Activated T-cell treated with anti-CD3 and anti-CD28 coated beads, Interleukin-2, amount 50 U/mL, for 48 hours (primary cell): ENCODE measurements around the gene AP3B2.

Experiments used
- DNase-seq, 2 experiments: peaks; one replicate each; pipeline ENCODE4 v3.0.0-alpha.2; 2020

AP3B2 gene

DNA sequence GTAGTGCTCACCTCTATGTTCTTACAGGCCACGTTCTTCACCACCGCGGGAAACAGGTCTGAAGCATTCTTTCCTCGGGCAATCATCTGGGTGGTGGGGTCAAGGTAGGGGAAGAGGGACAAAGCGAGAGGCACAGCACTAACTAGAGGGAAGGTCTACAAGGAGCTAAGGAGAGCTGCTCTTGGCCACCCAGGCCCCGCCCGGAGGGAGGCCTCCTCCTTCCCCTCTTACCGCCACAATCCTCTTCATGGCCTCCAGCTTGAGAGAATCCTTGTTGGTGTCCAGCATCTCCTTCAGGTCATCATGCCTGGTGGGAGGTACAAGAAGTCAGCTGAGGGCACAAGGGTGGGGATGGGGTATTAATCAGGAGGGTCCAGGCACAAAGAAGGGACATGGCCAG, 20.5 kb downstream of the AP3B2 start:
- DNase-seq, result no peak

DNA sequence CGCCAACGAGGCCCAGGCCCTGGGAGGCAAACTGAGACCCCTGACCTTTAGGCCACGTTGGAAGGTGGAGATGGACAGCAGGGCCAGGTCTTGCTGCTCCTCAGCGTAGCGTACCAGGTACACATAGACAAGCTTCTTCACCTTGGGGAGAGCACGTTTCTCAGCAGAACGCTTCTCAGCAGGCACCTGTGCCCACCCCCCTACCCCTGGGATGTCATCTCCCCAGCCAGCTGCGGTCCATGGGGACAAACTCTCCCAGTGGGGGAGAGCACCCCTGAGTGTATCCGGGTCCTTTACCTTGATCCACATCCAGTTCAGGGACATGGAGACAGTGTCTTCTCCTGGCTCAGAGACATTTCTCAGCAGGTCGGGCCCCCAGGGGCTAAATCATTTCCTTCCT, 21.0 kb downstream of the AP3B2 start:
- no peak for DNase-seq

DNA sequence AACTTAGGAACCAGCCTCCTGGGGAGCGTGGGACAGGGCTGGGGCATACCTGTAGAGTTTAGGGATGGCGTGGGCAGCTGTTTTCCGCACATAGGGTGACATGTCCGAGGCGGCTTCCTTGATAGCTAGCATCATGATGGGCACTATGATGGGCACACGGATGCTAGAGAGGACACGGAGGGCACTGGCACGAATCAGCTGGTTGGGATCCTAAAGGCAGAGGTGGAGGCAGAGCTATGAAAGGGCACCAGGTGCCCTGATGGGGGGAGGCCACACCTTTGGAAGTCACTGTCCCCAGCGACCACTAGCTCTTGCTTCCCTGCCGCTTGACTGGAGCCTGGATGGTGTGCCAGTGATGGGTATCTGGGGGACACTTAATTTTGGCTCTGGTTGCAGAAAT, 28.3 kb downstream of the AP3B2 start:
- no peak for DNase-seq

DNA sequence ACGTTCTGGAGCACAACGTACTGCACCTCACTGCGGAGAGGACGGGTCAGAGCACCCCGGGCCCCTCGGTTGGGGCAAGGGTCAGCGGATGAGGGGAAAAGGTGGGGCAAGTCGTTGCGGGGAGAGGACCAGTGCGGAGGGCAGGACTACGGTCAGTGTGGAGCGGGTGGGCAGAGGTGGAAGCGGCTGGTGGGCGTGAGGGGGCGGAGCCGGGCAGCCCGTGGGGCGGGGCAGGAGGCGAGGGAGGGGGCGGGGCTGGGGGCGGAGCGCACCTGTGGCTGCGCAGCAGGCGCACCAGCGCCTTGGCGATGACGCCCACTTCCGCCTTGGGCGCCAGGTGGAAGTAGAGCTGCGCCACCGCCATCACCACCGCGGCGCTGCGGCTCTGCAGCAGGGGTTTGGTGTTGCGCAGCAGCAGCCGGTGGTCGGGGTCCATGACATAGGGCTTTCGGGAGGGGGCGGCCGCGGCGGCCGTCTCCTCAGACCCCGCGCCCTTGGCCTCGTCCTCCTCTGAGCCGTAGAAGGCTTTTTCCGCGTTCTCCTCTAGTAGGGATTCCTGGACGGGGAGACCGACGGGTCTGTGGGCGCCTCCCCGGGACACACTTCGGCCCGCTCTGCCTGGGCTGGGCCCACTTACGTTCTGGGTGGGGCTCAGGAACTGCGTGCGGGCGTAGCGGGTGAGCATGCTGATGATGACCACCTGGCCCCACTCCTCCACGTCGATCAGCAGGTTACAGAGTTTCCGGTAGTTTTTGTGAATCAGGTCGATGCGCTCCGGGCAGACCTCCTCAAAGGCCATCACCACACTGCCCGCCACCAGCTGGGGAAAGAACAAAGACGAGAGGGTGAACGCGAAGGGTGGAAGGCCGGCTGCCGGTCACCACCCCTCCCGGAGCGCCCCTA, 29.2 kb downstream of the AP3B2 start:
- peak; percentile 73 to 83 for DNase-seq

DNA sequence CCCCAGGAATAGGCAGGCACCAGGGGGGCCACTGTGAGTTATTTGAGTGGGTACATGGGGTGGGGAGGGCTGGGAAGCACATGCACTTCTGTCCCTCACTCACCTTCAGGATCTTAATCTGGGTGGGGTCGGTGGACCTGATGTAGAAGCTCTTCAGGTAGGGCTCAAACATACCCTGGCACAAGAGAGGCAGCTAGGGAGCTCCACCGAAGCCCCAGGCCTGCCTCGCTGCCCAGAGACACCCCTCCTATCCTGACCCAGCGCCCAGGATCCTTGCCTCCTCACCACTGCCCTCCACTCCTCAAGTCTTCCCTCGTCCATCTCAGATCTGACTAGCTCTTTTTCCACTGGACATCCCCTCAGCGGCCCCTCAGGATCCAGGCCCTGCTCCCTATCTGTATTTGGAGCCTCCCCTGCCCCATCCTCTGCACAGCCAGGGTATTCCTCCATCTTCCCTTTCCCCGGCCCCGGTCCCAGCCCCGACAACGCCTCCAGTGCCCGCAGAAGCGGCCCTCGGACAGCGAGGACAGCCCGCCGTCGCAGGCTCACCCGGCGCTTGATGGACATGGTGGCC, 30.0 kb downstream of the AP3B2 start:
- peak; percentile 15 to 19 for DNase-seq

DNA sequence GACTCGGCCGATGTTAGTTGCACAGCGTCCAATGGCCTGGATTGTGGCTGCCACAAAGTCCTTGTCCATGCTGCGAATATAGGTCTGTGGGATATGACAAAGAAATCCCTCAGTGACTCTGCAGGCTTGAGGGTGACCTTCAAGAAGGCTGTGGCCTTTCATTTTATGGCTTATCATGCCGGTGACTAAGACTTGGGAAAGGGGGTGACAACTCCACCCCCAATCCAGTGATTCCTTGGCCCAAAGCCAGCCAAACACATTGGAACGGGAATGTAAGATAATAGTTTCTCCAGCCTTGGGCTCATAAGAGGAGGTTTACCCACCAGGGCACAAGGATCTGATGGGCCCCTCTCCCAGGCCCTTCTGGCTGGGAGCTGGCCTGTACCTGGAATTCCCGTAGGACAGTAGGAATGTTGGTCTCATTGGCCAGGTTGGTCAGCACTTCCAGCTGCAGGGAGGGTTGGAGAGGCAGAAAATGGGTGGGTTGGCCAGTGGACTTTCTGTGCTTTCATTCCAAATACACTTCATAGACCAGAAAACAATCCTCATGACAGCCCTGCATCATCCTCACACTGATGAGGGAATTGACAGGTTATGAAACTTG, 31.9 kb downstream of the AP3B2 start:
- DNase-seq, result no peak

DNA sequence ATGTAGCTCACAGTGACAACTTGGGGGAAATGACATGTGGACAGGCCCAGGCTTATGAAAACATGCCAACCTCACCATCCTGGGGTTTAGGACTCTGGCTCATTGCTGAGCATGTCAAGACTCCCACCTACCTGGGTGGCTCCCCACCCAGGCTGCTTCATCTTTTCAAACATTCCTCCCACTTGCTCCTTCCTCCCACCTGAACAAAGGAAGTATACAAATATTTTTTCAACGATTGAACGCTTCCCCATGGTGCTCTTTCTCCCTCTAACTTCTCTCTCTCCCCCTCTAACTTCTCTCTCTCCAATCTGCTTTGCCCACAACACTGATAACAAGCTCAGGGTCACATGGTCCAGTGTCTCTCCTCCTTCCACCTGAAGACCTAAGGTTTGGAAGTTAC, 34.8 kb downstream of the AP3B2 start:
- no peak for DNase-seq

DNA sequence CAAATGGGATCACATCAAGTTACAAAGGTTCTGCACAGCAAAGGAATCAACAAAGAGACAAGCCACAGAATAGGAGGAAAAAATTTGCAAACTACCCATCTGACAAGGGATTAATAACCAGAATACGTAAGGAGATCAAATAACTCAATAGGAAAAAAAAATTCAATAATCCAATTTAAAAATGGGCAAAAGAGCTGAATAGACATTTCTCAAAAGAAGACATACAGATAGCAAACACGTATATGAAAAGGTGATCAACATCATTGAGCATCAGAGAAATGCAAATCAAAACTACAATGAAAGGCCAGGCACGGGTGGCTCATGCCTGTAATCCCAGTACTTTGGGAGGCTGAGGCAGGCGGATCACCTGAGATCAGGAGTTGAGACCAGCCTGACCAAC, 39.0 kb downstream of the AP3B2 start:
- no peak for DNase-seq

DNA sequence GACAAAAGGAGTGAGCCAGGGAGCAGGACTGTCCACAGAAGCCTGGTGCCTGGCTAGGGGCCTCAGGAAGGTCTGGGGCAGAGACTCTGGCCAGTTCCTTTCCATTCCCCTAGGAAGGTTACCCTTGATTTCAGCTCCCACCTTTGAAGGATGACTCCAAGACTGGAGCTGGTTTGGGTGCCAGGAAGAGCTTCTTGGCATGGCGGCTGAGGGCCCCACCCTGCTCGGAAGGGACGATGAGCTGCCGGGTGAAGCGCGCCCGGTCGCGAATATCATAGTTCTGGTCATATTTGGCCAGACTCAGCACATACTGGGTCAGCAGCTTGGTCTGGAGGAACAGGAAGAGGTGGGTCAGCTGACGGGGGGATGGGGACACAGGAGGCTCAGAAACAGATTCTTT, 43.1 kb downstream of the AP3B2 start:
- DNase-seq, result no peak

DNA sequence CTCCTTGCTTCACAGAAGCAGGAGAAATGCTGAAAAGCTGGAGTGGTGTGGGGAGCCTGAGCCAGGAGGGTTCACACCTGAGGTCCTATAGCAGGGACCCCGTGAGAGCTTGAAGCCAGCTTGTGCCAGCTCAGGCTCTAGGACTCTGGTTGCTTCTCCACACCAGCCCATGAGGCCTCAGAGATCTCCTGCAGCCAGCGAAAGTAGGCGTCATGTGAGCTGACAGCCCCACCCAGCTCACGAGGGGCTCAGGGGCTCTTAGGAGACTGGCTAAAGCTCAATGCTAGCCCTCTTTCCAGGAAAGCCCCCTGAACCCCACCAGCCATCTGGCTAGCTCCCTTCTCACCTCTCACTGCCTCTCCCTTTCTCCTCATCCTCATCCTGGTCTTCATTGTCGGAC, 45.7 kb downstream of the AP3B2 start:
- DNase-seq, result no peak

DNA sequence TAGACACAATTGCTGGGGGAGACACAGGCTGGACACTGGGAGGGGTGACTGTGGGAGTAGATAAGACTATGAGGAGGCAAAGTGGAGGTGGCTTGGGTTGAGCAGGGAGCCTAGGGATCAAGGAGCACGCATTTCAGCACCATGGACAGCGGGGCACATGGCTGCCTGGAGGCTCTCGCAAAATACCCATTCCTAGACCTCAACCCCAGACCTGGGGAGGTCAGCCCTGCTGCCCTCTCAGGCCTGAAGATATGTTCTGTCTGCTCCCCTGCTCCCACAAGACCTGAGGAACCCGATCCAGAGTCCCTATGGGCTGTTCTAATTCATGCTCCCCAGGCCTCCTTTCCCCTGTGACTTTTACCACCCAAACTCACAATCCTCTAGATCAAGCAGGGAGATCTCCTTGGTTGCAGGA, 46.5 kb downstream of the AP3B2 start:
- peak; percentile 52 to 62 for DNase-seq

DNA sequence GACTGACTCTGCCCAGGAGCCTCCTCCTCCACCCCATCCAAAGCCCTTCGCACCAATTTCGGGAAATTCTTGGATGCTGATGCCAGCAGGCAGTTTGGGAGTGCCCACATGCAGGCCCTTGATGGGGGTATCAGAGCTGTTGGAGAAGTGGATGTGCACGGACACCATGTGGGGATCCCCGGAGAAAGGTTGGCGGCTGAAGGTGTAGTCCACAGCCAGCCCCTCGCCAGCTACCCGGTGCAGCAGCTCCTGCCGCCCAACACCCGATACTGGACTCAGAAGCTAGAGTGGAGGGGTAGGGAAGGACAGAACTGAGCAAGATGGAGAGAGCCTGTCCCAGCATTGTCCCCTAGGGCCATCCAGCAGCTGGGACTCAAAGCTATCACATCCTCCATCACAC, 47.0 kb downstream of the AP3B2 start:
- no peak for DNase-seq

DNA sequence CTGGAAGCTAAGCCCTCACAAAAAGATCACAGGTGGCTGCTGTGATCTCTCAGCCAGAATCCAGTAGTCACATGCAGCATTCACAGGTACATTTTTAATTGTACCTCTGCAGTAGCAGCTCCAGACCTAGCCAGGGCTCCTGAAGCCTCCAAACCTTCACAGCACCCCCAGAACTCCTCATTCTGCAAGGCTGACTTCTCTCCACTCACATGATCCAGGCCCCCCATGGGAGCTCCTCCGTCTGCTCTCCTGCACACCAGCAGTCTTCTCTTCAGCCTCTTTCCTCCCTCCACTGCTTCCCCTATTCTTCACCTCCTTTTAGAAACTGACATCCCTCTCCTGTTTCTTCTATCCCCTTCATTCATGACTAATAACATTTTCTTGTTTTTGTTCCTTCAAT, 49.3 kb downstream of the AP3B2 start:
- DNase-seq, result no peak

DNA sequence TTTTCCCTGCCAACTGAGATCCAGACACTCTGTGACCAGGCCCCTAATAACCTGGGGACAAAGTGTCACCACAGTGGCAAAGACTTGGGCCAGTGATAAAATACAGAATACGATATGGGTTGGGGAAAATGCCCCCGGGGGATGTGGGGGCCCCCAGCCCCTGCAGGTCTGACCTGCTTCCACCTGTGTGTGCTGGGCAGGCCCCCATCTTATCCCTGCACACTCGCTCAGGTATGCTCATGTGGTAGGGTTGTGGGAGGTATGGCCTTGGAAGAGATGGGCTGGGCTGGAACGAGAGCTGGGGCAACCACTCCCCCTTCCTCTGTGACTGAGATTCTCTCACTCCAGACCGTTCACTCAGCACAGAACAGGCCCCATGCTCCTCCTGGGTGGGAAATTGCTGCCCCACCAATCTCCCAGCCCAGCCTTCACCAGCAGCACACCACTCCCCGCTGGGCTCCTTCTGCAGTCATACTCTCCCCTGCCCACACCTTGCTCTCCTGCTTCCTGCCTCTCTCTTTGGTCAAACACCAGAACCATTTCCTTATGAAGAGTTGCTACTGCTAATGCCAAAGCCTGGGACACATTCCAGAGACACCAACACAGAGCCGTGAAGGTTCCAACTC, 52.9 kb downstream of the AP3B2 start:
- no peak for DNase-seq

DNA sequence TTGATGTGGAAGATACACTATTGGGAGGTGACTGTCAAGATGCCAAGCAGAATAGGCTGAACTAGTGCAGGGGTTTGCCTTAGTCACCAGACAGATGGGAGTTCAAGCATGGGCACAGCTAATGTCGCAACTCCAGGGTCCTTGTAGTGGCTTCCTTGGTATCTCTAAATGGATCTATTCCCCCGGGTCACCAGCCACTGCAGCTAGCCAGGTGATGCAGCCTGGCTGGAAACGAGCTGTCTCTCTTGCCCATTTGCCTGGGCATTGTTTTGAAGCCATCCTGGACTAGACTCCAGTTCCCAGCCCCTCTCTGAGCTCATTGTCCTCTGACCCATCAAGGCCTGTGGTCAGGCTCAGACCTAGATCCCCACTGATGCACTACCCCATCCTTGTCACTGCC, 54.1 kb downstream of the AP3B2 start:
- no peak for DNase-seq

DNA sequence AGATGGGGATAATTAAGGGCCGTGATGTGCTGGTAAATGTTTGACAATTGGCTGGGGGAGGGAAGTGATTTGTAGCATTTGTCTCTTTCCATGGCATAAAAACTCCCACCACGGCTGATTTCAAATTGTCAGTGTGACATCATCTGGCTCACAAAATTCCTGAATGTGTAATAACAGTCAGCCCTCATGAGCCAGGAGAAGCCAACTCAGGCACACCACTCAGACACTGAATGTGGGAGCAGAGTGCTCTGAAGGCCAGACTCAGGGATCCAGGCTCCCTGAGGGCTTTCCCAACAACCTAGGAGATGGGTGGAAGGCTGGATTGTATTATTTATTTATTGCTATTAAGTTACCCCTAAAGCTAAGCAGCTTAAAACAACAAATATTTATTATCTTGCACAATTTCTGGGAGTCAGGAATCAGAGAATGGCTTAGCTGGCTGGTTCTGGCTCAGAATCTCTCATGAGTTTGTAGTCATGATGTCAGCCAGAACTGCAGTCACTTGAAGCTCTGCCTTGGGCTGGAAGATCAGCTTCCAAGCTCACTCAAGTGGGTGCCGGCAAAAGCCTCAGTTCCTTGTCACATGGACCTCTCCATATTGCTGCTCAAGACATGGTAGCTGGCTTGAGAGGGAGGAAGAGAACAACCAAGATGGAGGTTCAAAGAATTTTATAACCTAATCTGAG, 56.0 kb downstream of the AP3B2 start:
- DNase-seq, result no peak

DNA sequence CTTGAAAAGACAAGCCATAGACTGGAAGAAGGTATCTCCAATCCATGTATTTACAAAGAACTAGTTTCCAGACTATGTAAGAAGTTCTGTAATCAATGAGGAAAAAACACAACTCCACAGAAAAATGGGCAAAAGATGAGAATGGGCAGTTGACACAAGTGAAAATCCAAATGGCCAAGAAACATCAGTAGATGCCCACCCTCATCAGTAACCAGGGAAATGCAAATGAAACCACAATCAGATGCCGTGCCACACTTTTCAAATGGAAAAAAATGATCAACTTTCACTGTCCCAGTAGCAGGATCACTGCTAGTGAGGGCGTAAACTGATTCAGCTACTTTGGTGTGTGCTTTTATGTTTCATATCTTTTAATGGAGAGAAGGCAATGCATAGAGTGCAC, 58.0 kb downstream of the AP3B2 start:
- DNase-seq, result no peak

DNA sequence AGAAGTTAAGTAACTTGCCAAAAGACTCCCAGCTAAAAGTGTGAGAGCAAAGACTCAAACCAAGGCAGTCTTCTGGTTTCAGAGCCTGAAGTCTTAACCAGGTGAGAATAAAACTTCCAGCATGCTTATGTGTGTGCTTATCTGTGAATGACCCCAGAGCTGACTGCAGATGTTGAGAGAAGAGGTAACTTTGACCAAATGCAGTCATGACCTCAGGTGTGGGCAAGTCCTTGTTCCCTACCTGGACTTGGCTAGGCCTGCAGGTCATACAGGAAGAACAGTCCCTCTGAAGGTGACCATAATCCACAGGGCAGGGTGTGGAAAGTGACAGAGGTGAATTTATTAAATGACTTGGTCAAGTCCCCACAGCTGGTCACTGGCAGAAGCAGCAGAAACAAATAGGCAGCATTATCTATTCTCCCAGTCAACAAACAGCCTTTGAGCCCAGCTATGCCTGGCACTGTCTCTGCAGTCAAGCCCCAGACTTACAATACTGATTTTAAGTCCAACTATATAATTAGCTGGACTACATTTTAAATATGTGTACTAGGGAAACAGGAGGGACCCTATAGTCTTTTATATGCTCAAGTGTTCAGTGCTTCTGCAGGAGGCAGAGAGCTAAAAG, 59.5 kb downstream of the AP3B2 start:
- no peak for DNase-seq

DNA sequence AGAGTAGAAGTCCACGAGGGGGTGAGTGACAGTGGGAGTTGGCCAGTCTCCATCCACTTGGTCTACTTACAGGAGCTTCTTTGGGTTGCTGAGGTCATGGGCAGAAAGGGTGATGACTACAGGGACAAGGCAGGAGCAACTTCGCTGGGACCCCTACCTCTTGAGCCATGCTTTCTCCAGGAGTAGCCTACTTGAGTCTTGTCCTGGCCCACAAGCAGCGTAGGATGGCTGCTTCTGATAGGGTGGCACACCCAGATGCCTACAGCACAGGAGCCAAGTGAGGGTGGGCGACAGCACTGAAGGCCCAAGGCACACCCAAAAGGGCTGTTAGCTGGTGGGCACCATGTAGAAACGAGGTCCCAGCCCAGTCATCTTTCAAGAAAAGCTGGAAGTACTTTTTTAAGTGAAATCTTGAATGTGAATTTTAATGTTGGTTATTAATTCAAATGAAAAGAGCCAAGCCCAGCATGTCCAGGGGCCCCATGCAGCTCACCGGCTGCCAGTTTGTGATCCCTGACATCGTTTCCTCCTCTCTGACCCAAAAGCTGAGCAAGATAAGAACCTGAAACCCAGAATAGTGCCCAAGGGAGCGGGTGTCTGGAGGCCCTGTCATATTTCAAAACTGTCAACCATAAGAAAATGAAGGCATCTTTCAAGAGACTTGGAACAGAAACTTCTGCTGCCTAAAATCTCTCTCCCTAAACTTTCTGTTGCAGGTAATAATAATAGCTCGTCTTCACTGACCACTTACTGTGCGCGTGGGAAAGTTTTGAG, 60.3 kb downstream of the AP3B2 start:
- no peak for DNase-seq

DNA sequence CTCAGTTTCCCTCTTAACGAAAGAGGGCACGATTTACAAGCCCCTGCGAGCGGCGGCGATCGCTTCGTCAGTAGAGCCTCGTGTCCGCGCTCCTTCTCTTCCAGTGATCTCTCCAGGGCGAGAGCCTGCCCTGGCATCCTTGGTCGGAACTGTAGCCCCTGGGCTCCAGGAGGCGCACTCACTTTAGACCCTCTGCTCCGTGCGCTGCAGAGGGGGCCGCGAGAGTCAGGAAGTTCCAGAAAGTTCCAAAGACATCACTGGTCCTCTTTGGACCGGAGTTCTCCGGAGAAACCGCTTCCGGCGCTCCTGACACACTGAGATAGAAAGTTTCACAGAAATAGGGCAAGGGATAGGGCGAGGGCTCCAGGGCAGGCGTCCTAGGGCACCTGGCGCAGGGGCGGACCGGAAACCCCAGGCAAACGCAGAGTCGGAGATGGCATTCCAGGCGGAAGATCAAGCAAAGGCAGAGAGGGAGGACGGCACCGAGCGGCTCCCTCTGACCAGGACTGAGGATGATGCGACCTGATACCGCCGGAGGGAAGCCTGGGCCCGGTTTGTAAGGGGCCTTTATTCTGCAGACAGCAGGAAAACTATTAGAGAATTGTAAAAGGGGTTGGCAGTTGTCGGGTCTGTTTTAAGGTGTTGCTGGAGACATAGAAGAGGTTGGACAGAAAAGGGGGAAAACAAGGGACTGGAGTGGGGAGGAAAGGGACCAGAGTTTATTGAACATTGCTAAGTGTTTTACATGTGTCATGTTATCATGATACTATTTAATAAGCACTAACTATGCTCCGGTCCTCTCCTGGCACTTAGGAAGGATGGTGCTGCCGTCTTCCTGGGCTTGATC, 61.2 kb downstream of the AP3B2 start:
- no peak for DNase-seq

DNA sequence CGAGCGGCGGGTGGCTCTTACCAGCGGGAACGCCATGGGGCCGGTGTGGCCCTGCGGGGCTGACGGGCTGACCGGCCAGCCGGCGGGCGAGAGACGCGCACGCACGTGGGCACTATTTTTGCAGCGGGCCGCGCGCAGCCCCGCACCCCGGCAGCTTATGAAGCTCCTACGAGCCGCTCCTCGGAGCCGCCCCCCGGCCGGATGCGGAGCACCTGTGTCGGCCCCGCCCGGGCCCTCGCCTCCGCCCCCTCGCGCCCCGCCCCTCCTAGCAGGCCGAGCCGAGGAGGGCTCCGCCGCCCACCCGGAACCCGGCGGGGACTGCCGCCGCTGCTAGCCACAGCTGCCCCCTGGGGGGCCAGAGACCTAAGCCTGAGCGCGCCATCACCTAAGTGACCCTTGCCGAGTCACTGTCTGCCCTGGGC, 61.8 kb downstream of the AP3B2 start:
- peak; percentile 50 to 68 for DNase-seq
